GM21423 (cell line): ENCODE results near the gene PDGFRB.

Experiments used
- ATAC-seq: cut with Tn5 transposase; IDR thresholded peaks from one replicate; pipeline ENCODE4 v1.9.1; 2021; ENCODE audit warnings: mild to moderate bottlenecking, moderate library complexity; ENCODE audit not compliant: unreplicated experiment

PDGFRB gene

GRCh38 chr5:150118561-150119229 lies 37.0 kb downstream of the PDGFRB start:
- no peak for ATAC-seq

- no peak for ATAC-seq
These were observed 37.6 kb downstream of the PDGFRB start for GRCh38 chr5:150117945-150118560.

- ATAC-seq, result no peak
These were observed 38.8 kb downstream of the PDGFRB start for GRCh38 chr5:150116667-150117400.

- no peak for ATAC-seq
These were observed 40.8 kb downstream of the PDGFRB start for GRCh38 chr5:150114773-150115408.

- no peak for ATAC-seq
These were observed 41.5 kb downstream of the PDGFRB start for GRCh38 chr5:150114102-150114641.

- ATAC-seq, result no peak
These were observed 42.4 kb downstream of the PDGFRB start for GRCh38 chr5:150113047-150113744.

GRCh38 chr5:150112201-150113046 lies 43.2 kb downstream of the PDGFRB start:
- no peak for ATAC-seq

- no peak for ATAC-seq
These were observed 44.5 kb downstream of the PDGFRB start for GRCh38 chr5:150111122-150111521.

GRCh38 chr5:150109921-150110320 lies 45.7 kb downstream of the PDGFRB start:
- ATAC-seq, result no peak

GRCh38 chr5:150108711-150109514 lies 46.7 kb downstream of the PDGFRB start:
- ATAC-seq, result no peak

GRCh38 chr5:150107909-150108447 lies 47.7 kb downstream of the PDGFRB start:
- ATAC-seq, result no peak

GRCh38 chr5:150106674-150107426 lies 48.8 kb downstream of the PDGFRB start:
- no peak for ATAC-seq

- no peak for ATAC-seq
These were observed 49.6 kb downstream of the PDGFRB start for GRCh38 chr5:150105928-150106615.

- no peak for ATAC-seq
These were observed 51.1 kb downstream of the PDGFRB start for GRCh38 chr5:150104550-150104870.

- ATAC-seq, result no peak
These were observed 51.7 kb downstream of the PDGFRB start for GRCh38 chr5:150103678-150104549.

GRCh38 chr5:150101023-150101422 lies 54.6 kb downstream of the PDGFRB start:
- ATAC-seq, result no peak

- no peak for ATAC-seq
These were observed 58.5 kb downstream of the PDGFRB start for GRCh38 chr5:150097152-150097551.
